Natural killer cell (primary cell): ENCODE data around the gene HSH2D. TPM values are rescaled to one million over a fixed set of nuclear protein-coding genes. Genes with fewer than 3 reads are reported as not detected.

ENCODE experiments used
- ATAC-seq, 3 donors: fragments of 150-1000 bp in 2 of 3; fragments of 200-7000 bp in 1 of 3; cut with Tn5 transposase; 1 replicate in 1 of 3; 2 replicates in 2 of 3; pipeline ENCODE4 v1.10.0; 2021; ENCODE audit warnings: mild to moderate bottlenecking in 2 of 3, moderate library complexity in 2 of 3
- DNase-seq, 2 donors: peaks; one replicate each; pipeline versions ENCODE4 v3.0.0 to v3.0.0-alpha.2; 2013 to 2021; ENCODE audit warnings: mixed read lengths in 1 of 2
- H3K27ac ChIP-seq: one replicate; pipeline ENCODE4 v1.5.1; 2013; ENCODE audit warnings: mild to moderate bottlenecking, low read length
- H3K27me3 ChIP-seq: one replicate; pipeline ENCODE4 v1.6.1; 2013; ENCODE audit warnings: low read length; ENCODE audit not compliant: control insufficient read depth, insufficient read depth
- H3K36me3 ChIP-seq: one replicate; pipeline ENCODE4 v1.6.1; 2013; ENCODE audit warnings: low read length; ENCODE audit not compliant: control insufficient read depth, insufficient read depth
- H3K4me1 ChIP-seq: one replicate; pipeline ENCODE4 v1.6.1; 2013; ENCODE audit warnings: low read length; ENCODE audit not compliant: control insufficient read depth, insufficient read depth
- H3K4me3 ChIP-seq: one replicate; pipeline ENCODE4 v1.5.1; 2013; ENCODE audit warnings: low read length
- H3K9me3 ChIP-seq: one replicate; pipeline ENCODE4 v1.6.1; 2013; ENCODE audit warnings: low read length; ENCODE audit not compliant: control insufficient read depth, insufficient read depth
- H3K27ac Mint-ChIP-seq, 2 donors: one replicate each; pipeline ENCODE4 v1.8.0; 2022; ENCODE audit warnings: mild to moderate bottlenecking in 2 of 2, mixed read lengths in 2 of 2, moderate library complexity in 1 of 2
- H3K27me3 Mint-ChIP-seq, 2 donors: one replicate each; pipeline ENCODE4 v1.8.0; 2022; ENCODE audit warnings: low read depth in 2 of 2, mixed read lengths in 2 of 2
- H3K36me3 Mint-ChIP-seq: one replicate; pipeline ENCODE4 v1.8.0; 2022; ENCODE audit warnings: mixed read lengths
- H3K4me1 Mint-ChIP-seq, 2 donors: one replicate each; pipeline ENCODE4 v1.8.0; 2022; ENCODE audit warnings: mixed read lengths in 2 of 2
- H3K4me3 Mint-ChIP-seq: one replicate; pipeline ENCODE4 v1.8.0; 2022; ENCODE audit warnings: mild to moderate bottlenecking, moderate library complexity, mixed read lengths
- H3K9me3 Mint-ChIP-seq, 2 donors: one replicate each; pipeline ENCODE4 v1.8.0; 2022; ENCODE audit warnings: mixed read lengths in 2 of 2
- WGBS: methylation state at CpG from one replicate; pipeline ENCODE4 v1.1.7; 2013; ENCODE audit warnings: missing lambda C conversion rate; ENCODE audit not compliant: insufficient coverage; 5-methylcytosine and 5-hydroxymethylcytosine counted together
- intact Hi-C: fragments of 100-400 bp; cut with micrococcal nuclease; formaldehyde crosslinking; loops from one replicate; pipeline ENCODE4 v1.14.2; 2022
- total RNA-seq, 4 donors: library from RNA; stranded (reverse); fragments of 120-200 nt in 1 of 4; gene quantifications; one replicate each; pipeline versions ENCODE4 v1.2.3 to v1.2.4, GENCODE V29; 2013 to 2022
- TF ChIP-seq, protein P1 (sequence below): fragments of 200-600 bp; IDR thresholded peaks from one replicate; pipeline ENCODE4 v1.8.0; 2022; ENCODE audit warnings: antibody characterized with exemption

HSH2D gene
- total RNA-seq, 3 donors from 2014 or later (not counting 1 experiment from before 2014, with no cell fraction given), result 203 to 319 (median 278) TPM

DNA sequence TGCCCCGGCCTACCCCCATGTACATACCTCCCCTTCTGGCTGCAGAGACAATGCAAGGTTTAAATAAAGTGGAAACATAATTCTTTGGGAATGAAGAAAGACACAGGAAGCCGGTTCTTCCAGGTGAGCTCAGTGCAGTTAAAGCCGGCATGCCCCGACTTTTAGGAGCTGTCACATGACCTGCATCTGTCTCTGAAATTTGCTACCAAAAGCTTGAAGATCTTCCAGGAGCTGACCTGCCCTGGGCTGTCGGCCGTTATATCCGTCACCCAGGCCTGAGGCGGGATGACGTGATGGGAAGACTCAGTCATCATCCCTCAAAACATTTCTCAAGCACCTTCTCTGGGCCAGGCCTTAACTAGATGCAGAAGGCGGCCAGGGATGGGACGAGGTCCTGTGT, 21.5 kb upstream of the HSH2D start:
- Mint-ChIP-seq H3K27me3 (no peaks in the 10 kb centered on the region), H3K4me1 (peaks cover 27 to 46% of the 10 kb centered on the region in 2 donors), H3K9me3 (no peaks in the 10 kb centered on the region), H3K27ac (peak overlapping the region in 1 of 2 donors; percentile 49), H3K36me3 (no peaks in the 10 kb centered on the region), H3K4me3 (no peak overlapping the region)
- Histone ChIP-seq H3K4me3 (no peak overlapping the region), H3K27me3 (no peaks in the 10 kb centered on the region), H3K4me1 (peaks cover 52% of the 10 kb centered on the region), H3K9me3 (no peaks in the 10 kb centered on the region), H3K36me3 (peaks cover 80% of the 10 kb centered on the region), H3K27ac (no peak overlapping the region)
- ATAC-seq (no peak), DNase-seq (no peak)
- WGBS, result 98% methylated on average over 10 of the region's 11 CpGs
- TF ChIP-seq, protein P1, sequence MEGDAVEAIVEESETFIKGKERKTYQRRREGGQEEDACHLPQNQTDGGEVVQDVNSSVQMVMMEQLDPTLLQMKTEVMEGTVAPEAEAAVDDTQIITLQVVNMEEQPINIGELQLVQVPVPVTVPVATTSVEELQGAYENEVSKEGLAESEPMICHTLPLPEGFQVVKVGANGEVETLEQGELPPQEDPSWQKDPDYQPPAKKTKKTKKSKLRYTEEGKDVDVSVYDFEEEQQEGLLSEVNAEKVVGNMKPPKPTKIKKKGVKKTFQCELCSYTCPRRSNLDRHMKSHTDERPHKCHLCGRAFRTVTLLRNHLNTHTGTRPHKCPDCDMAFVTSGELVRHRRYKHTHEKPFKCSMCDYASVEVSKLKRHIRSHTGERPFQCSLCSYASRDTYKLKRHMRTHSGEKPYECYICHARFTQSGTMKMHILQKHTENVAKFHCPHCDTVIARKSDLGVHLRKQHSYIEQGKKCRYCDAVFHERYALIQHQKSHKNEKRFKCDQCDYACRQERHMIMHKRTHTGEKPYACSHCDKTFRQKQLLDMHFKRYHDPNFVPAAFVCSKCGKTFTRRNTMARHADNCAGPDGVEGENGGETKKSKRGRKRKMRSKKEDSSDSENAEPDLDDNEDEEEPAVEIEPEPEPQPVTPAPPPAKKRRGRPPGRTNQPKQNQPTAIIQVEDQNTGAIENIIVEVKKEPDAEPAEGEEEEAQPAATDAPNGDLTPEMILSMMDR, result no peak
- intact Hi-C loops, result no loop called here

DNA sequence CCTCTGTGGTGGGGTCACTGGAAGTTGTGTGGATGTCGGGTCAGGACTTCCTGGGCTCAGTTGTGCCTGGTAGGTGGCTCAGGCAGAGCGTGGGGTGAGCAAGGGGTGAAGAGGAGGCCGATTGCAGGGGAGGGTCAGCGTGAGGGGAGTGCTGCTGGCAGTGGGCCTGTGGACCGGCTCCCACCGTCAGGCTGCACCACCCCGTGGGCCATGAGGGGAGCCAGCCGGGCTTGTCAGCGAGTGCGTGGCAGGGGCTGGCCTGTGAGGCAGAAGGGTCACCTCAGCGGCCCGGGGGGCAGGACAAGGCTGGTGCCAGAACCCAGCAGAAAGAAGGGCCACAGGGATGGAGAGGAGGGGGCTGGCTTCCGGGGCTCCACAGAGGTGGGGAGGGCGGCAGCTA, 18.5 kb upstream of the HSH2D start:
- no peak overlapping the region for H3K27ac ChIP-seq
- no peaks in the 10 kb centered on the region for H3K27me3 ChIP-seq
- H3K4me3 Mint-ChIP-seq, result no peak overlapping the region
- DNase-seq, result no peak
- no peak for ATAC-seq
- H3K36me3 ChIP-seq, result peaks cover 92% of the 10 kb centered on the region
- H3K4me1 ChIP-seq, result peaks cover 22% of the 10 kb centered on the region
- no peaks in the 10 kb centered on the region for H3K9me3 ChIP-seq
- peaks cover 0 to 16% of the 10 kb centered on the region in 2 donors for H3K4me1 Mint-ChIP-seq
- H3K36me3 Mint-ChIP-seq, result peaks cover under 1% of the 10 kb centered on the region
- WGBS, result 96% methylated on average over 14 of the region's 14 CpGs
- H3K9me3 Mint-ChIP-seq, result no peaks in the 10 kb centered on the region
- no peaks in the 10 kb centered on the region for H3K27me3 Mint-ChIP-seq
- intact Hi-C loops, result no loop called here
- no peak overlapping the region for H3K27ac Mint-ChIP-seq
- TF ChIP-seq, protein P1, result no peak
- H3K4me3 ChIP-seq, result no peak overlapping the region

DNA sequence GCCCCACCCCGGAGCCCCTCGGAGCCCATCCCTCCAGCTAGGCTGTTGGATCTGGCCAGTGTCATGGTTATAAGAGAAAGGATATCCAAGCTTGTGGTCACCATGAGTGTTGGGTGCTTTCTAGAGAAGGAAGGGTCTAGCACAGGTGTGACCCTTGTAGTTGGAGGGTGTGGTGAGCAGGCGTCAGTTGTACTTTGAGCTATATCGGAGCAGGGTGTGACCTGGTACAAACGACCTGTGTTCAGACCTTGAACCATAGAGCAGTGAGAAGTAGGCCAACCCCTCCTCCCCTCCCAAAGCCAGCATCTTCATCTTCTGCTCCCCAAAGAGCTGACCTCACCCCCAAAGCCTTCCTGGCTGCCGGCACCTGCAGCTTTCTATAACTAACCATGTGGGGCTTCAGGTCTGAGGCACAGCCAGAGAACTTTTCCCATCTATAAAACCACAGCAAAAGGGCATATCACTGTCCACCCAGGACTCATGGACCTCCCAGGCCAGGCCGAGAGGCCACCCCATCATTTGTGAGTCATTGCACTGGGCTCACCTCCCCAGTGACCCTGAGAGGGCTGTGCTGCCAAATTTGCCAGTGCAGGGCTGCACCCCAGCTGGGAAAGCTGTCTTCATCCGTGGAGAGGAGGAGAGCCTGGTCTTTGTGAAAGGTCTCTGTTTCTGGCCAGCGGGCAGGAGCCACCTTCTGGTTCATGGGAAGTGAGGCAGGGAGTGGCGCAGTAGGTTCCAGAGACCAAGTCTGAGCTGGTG, 17.6 kb upstream of the HSH2D start:
- H3K4me1 ChIP-seq, result peaks cover 12% of the 10 kb centered on the region
- no peak for DNase-seq
- H3K4me3 Mint-ChIP-seq, result no peak overlapping the region
- no peaks in the 10 kb centered on the region for H3K9me3 ChIP-seq
- H3K27me3 Mint-ChIP-seq, result no peaks in the 10 kb centered on the region
- no peak overlapping the region for H3K27ac Mint-ChIP-seq
- no peaks in the 10 kb centered on the region for H3K9me3 Mint-ChIP-seq
- intact Hi-C loops, result no loop called here
- 79% methylated on average over 10 of the region's 10 CpGs for WGBS
- TF ChIP-seq, protein P1, result no peak
- no peak overlapping the region for H3K4me3 ChIP-seq
- peaks cover 93% of the 10 kb centered on the region for H3K36me3 ChIP-seq
- H3K27me3 ChIP-seq, result no peaks in the 10 kb centered on the region
- no peak for ATAC-seq
- no peak overlapping the region for H3K27ac ChIP-seq
- peaks cover 6% of the 10 kb centered on the region for H3K36me3 Mint-ChIP-seq
- peaks cover 0 to 15% of the 10 kb centered on the region in 2 donors for H3K4me1 Mint-ChIP-seq

DNA sequence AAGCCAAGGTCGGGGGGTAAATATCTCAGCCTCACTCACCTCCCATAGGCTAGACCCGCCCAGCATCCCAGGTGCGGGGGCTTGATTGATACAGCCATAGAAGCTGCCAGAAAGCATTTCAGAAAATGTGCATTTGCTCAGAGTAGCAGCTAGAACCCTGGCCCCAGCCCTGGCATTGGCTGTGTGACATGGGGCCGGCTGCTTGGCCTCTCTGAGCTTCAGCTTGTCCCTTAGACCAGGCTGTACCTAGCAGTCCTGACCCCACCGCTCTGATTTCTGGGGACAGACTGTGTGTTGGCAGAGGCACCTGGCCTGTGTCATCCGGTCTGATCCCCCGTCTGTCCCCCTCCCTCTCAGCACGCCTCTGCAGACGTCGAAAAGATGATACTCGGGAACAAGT, 16.4 kb upstream of the HSH2D start:
- DNase-seq, result no peak
- Mint-ChIP-seq H3K4me3 (no peak overlapping the region), H3K4me1 (peaks cover 8 to 26% of the 10 kb centered on the region in 2 donors), H3K36me3 (peaks cover 9% of the 10 kb centered on the region), H3K27ac (no peak overlapping the region), H3K27me3 (no peaks in the 10 kb centered on the region), H3K9me3 (peaks cover 8 to 9% of the 10 kb centered on the region in 2 donors)
- intact Hi-C loops, result no loop called here
- no peaks in the 10 kb centered on the region for H3K27me3 ChIP-seq
- peaks cover 6% of the 10 kb centered on the region for H3K4me1 ChIP-seq
- H3K36me3 ChIP-seq, result peaks cover 90% of the 10 kb centered on the region
- no peaks in the 10 kb centered on the region for H3K9me3 ChIP-seq
- TF ChIP-seq, protein P1, result no peak
- ATAC-seq, result no peak
- H3K4me3 ChIP-seq, result no peak overlapping the region
- 98% methylated on average over 8 of the region's 11 CpGs for WGBS
- no peak overlapping the region for H3K27ac ChIP-seq
